HepG2 (cell line): Measurements from ENCODE around the gene ZXDC. TPM values are rescaled to one million over a fixed set of nuclear protein-coding genes. Genes with fewer than 3 reads are reported as not detected.

Experiments used
- AGO2 ChIP-seq: fragments of 200-400 bp; formaldehyde crosslinking; optimal IDR thresholded peaks from 2 replicates; pipeline ENCODE3; 2017; ENCODE audit warnings: mild to moderate bottlenecking, low read depth, low read length, moderate library complexity
- CTCF ChIP-seq: sonication (generic); formaldehyde crosslinking; IDR thresholded peaks from 2 replicates; pipeline ENCODE4 v1.5.0; 2020; ENCODE audit warnings: mild to moderate bottlenecking, missing genetic modification reagents, moderate library complexity
- GLI4 ChIP-seq: sonication (generic); formaldehyde crosslinking; IDR thresholded peaks from 2 replicates; pipeline ENCODE4 v1.5.1; 2020; ENCODE audit warnings: missing genetic modification reagents, mild to moderate bottlenecking, moderate library complexity, borderline replicate concordance
- KMT2A ChIP-seq: sonication (generic); formaldehyde crosslinking; IDR thresholded peaks from 2 replicates; pipeline ENCODE4 v1.4.0; 2020; ENCODE audit warnings: missing genetic modification reagents
- RAD21 ChIP-seq: fragments of 450-650 bp; formaldehyde crosslinking; IDR thresholded peaks from 2 replicates; pipeline ENCODE4 v1.5.0; 2020; ENCODE audit warnings: mild to moderate bottlenecking
- RBM39 ChIP-seq: fragments of 200-400 bp; formaldehyde crosslinking; IDR thresholded peaks from one replicate; pipeline ENCODE4 v1.6.1; 2018; ENCODE audit warnings: antibody characterized with exemption, mild to moderate bottlenecking, low read depth, low read length; ENCODE audit not compliant: poor library complexity, severe bottlenecking
- THAP9 ChIP-seq: sonication (generic); formaldehyde crosslinking; IDR thresholded peaks from 2 replicates; pipeline ENCODE4; 2020; ENCODE audit warnings: missing genetic modification reagents, mild to moderate bottlenecking, borderline replicate concordance
- ZNF441 ChIP-seq: sonication (generic); formaldehyde crosslinking; IDR thresholded peaks from 2 replicates; pipeline ENCODE4 v1.7.0; 2021; ENCODE audit warnings: missing genetic modification reagents, borderline replicate concordance
- ZNF629 ChIP-seq: sonication (generic); formaldehyde crosslinking; conservative IDR thresholded peaks from 2 replicates; pipeline ENCODE4 v1.5.0; 2020; ENCODE audit warnings: missing genetic modification reagents
- ZNF646 ChIP-seq: sonication (generic); formaldehyde crosslinking; IDR thresholded peaks from 2 replicates; pipeline ENCODE4 v1.9.0; 2021; ENCODE audit warnings: mild to moderate bottlenecking, missing genetic modification reagents
- ZNF768 ChIP-seq: sonication (generic); formaldehyde crosslinking; IDR thresholded peaks from 2 replicates; pipeline ENCODE4 v1.4.0; 2020; ENCODE audit warnings: missing genetic modification reagents
- polyA plus RNA-seq, 8 experiments: library from polyadenylated mRNA; depleted of rRNA in 3 of 8; stranded (reverse) in 7 of 8; unstranded in 1 of 8; fragments of >200 nt; fragmentation: Illumina TruSeq in 4 of 8; extraction: Trizol in 4 of 8; gene quantifications; 2 replicates each; pipeline versions ENCODE4 v1.2.1 to v1.2.3, GENCODE V29; 2011 to 2016; ENCODE audit warnings: low read depth in 4 of 8, missing spikeins in 1 of 8, mixed read lengths in 1 of 8; ENCODE audit not compliant: insufficient read depth in 1 of 8
- total RNA-seq, 5 experiments: library from RNA; depleted of rRNA; stranded (reverse); fragments of >200 nt; fragmentation: Illumina TruSeq; extraction: Trizol; gene quantifications; 2 replicates each; pipeline ENCODE4 v1.2.3, GENCODE V29; 2016; ENCODE audit warnings: low read depth in 1 of 5
- TF ChIP-seq, protein P1 (sequence below): sonication (generic); formaldehyde crosslinking; IDR thresholded peaks from 2 replicates; pipeline ENCODE4 v1.4.0; 2020; ENCODE audit warnings: missing genetic modification reagents; ENCODE audit errors: not compliant biosample characterization
- TF ChIP-seq, protein P2 (sequence below): sonication (generic); formaldehyde crosslinking; IDR thresholded peaks from 2 replicates; pipeline ENCODE4 v1.8.0; 2022; ENCODE audit warnings: mild to moderate bottlenecking, missing genetic modification reagents, borderline replicate concordance

Gene ZXDC
- total and polyA plus RNA-seq, 2 of the 13 experiments (the other 11 are each of a cell fraction or from before 2014, with no cell fraction given): 17.6 to 21.2 TPM

- TF ChIP-seq ZNF646 (CRISPR knock-in tag): peak; percentile 47; the same call in 1 of the 2 replicates
- TF ChIP-seq, protein P1, sequence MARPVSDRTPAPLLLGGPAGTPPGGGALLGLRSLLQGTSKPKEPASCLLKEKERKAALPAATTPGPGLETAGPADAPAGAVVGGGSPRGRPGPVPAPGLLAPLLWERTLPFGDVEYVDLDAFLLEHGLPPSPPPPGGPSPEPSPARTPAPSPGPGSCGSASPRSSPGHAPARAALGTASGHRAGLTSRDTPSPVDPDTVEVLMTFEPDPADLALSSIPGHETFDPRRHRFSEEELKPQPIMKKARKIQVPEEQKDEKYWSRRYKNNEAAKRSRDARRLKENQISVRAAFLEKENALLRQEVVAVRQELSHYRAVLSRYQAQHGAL (CRISPR knock-in tag): no peak
- TF ChIP-seq ZNF441 (CRISPR knock-in tag): no peak
- TF ChIP-seq, protein P2, sequence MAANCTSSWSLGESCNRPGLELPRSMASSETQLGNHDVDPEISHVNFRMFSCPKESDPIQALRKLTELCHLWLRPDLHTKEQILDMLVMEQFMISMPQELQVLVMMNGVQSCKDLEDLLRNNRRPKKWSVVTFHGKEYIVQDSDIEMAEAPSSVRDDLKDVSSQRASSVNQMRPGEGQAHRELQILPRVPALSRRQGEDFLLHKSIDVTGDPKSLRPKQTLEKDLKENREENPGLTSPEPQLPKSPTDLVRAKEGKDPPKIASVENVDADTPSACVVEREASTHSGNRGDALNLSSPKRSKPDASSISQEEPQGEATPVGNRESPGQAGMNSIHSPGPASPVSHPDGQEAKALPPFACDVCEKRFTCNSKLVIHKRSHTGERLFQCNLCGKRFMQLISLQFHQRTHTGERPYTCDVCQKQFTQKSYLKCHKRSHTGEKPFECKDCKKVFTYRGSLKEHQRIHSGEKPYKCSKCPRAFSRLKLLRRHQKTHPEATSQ (CRISPR knock-in tag): no peak
- TF ChIP-seq CTCF (CRISPR knock-in tag): peak; percentile 53
- no peak for TF ChIP-seq KMT2A (CRISPR knock-in tag)
- TF ChIP-seq ZNF629 (CRISPR knock-in tag): no peak
- 0 out of 2 replicates have a peak, but pooled peaks have one; percentile 46 for TF ChIP-seq ZNF768 (CRISPR knock-in tag)
- no peak for TF ChIP-seq AGO2
- no peak for TF ChIP-seq THAP9 (CRISPR knock-in tag)
- TF ChIP-seq RAD21 (CRISPR knock-in tag): peak; percentile 24; the same call in 1 of the 2 replicates
- no peak for TF ChIP-seq RBM39
- TF ChIP-seq GLI4 (CRISPR knock-in tag): no peak
These were observed 44.1 kb upstream of the ZXDC start (continued) for GRCh38 chr3:126519506-126520455.
